GM12878 (cell line): Measurements from ENCODE around the gene BRSK2. TPM values are rescaled to one million over a fixed set of nuclear protein-coding genes. Genes with fewer than 3 reads are reported as not detected.

Experiments
- ATAC-seq: fragments of 200-7000 bp; cut with Tn5 transposase; 3 replicates; pipeline ENCODE4 v1.9.1; 2020; ENCODE audit warnings: mild to moderate bottlenecking, moderate library complexity
- BruUV-seq: library from RNA; stranded (reverse); fragments of 400-500 nt; replicated peaks from 2 replicates; lab custom pipeline; 2021; lab: Mats Ljungman, UMichigan
- CTCF ChIA-PET: fragments of 300-600 bp; sonication (Branson Sonifier 250); formaldehyde crosslinking; extraction: SDS; loops from one replicate; lab custom pipeline; 2021; ENCODE audit warnings: inconsistent platforms; lab: Yijun Ruan, JAX
- POLR2A ChIA-PET: fragments of 350-600 bp; formaldehyde crosslinking; extraction: SDS; loops from one replicate; lab custom pipeline; 2021; ENCODE audit warnings: inconsistent platforms; lab: Charles Lee
- RAD21 ChIA-PET: fragments of 300-600 bp; sonication (Branson Sonifier 250); formaldehyde crosslinking; loops from one replicate; lab custom pipeline; 2023; ENCODE audit warnings: antibody characterized with exemption; ENCODE audit not compliant: unreplicated experiment; lab: Charles Lee
- SMC1A ChIA-PET: fragments of 300-600 bp; sonication (Branson Sonifier 250); formaldehyde crosslinking; loops from one replicate; lab custom pipeline; 2023; ENCODE audit not compliant: unreplicated experiment, uncharacterized antibody; lab: Charles Lee
- DNase-seq: peaks from one replicate; pipeline ENCODE4 v3.0.0-alpha.2; 2011; ENCODE audit warnings: low read depth, low spot score
- FAIRE-seq: peaks from 3 replicates; lab custom pipeline; 2011; peaks lifted over from hg19 to GRCh38; lab: Jason Lieb, UNC
- H2AFZ ChIP-seq: 2 replicates; pipeline ENCODE4 v1.6.0; 2011; ENCODE audit warnings: low read depth, low read length, control low read depth; ENCODE audit not compliant: control insufficient read depth
- H3K27ac ChIP-seq: 2 replicates; pipeline ENCODE4 v1.5.1; 2011; ENCODE audit warnings: control low read depth; ENCODE audit not compliant: control insufficient read depth, insufficient read depth
- H3K27me3 ChIP-seq, 2 experiments: replicated peaks in 1 of 2; 2 replicates each; pipeline versions ENCODE4 v1.6.0 to v1.6.1; 2011; ENCODE audit warnings: low read length in 1 of 2; ENCODE audit not compliant: control insufficient read depth in 2 of 2, insufficient read depth in 2 of 2
- H3K36me3 ChIP-seq, 2 experiments: 2 replicates each; pipeline ENCODE4 v1.5.1; 2011; ENCODE audit warnings: low read length in 1 of 2; ENCODE audit not compliant: control insufficient read depth in 2 of 2, insufficient read depth in 2 of 2
- H3K4me1 ChIP-seq: 2 replicates; pipeline ENCODE4 v1.6.1; 2011; ENCODE audit warnings: mild to moderate bottlenecking, low read length, moderate library complexity, mixed read lengths; ENCODE audit not compliant: control insufficient read depth, insufficient read depth
- H3K4me2 ChIP-seq: 2 replicates; pipeline ENCODE4 v1.6.0; 2011; ENCODE audit warnings: control low read depth; ENCODE audit not compliant: control insufficient read depth, insufficient read depth
- H3K4me3 ChIP-seq: fragments of 200-600 bp; sonication (generic); 2 replicates; pipeline ENCODE4 v1.5.1; 2016
- H3K79me2 ChIP-seq: 2 replicates; pipeline ENCODE4 v1.6.0; 2011; ENCODE audit warnings: low read length; ENCODE audit not compliant: control insufficient read depth, insufficient read depth
- H3K9ac ChIP-seq: 2 replicates; pipeline ENCODE4 v1.8.0; 2011; ENCODE audit warnings: low read length, control low read depth, mixed read lengths; ENCODE audit not compliant: control insufficient read depth, insufficient read depth
- H3K9me3 ChIP-seq: replicated peaks from 3 replicates; pipeline ENCODE4 v1.5.1; 2011; ENCODE audit warnings: mild to moderate bottlenecking, low read length; ENCODE audit not compliant: control insufficient read depth, insufficient read depth
- H4K20me1 ChIP-seq: 2 replicates; pipeline ENCODE4 v1.6.0; 2011; ENCODE audit not compliant: control insufficient read depth, insufficient read depth
- BACH1 ChIP-seq: fragments of 450-650 bp; IDR thresholded peaks from 2 replicates; pipeline ENCODE4 v1.6.1; 2017; ENCODE audit warnings: mild to moderate bottlenecking, borderline replicate concordance
- DPF2 ChIP-seq: fragments of 450-650 bp; IDR thresholded peaks from 2 replicates; pipeline ENCODE4 v1.6.1; 2017; ENCODE audit warnings: mild to moderate bottlenecking
- ESRRA ChIP-seq: IDR thresholded peaks from 2 replicates; pipeline ENCODE4 v1.6.1; 2012; ENCODE audit warnings: mild to moderate bottlenecking, low read length, improper control_type of control experiment
- JUNB ChIP-seq: IDR thresholded peaks from 2 replicates; pipeline ENCODE4 v1.6.1; 2016; ENCODE audit warnings: antibody characterized with exemption, mild to moderate bottlenecking
- MXI1 ChIP-seq: fragments of 150-350 bp; IDR thresholded peaks from 2 replicates; pipeline ENCODE4 v1.6.1; 2011; ENCODE audit warnings: low read depth, mild to moderate bottlenecking, inconsistent platforms, low read length, improper control_type of control experiment
- NFYB ChIP-seq: IDR thresholded peaks from 2 replicates; pipeline ENCODE4 v1.6.1; 2011; ENCODE audit warnings: low read depth, mild to moderate bottlenecking, low read length, improper control_type of control experiment, moderate library complexity; ENCODE audit not compliant: insufficient read depth
- PAX8 ChIP-seq: fragments of 450-650 bp; IDR thresholded peaks from 2 replicates; pipeline ENCODE4 v1.6.1; 2017; ENCODE audit warnings: mild to moderate bottlenecking, moderate library complexity
- SMARCA5 ChIP-seq: fragments of 450-650 bp; IDR thresholded peaks from 2 replicates; pipeline ENCODE4 v1.6.1; 2017; ENCODE audit warnings: mild to moderate bottlenecking
- SUZ12 ChIP-seq: fragments of 200-600 bp; sonication (generic); IDR thresholded peaks from one replicate; pipeline ENCODE4 v1.6.1; 2018; ENCODE audit warnings: antibody characterized with exemption, mild to moderate bottlenecking; ENCODE audit not compliant: unreplicated experiment
- TCF7 ChIP-seq: IDR thresholded peaks from 2 replicates; pipeline ENCODE4 v1.6.1; 2014; ENCODE audit warnings: antibody characterized with exemption, borderline replicate concordance
- YBX1 ChIP-seq: fragments of 450-650 bp; IDR thresholded peaks from 2 replicates; pipeline ENCODE4 v1.6.1; 2016; ENCODE audit warnings: antibody characterized with exemption
- WGBS: methylation state at CpG from one replicate; pipeline ENCODE4 v1.1.6; 2016; ENCODE audit warnings: low lambda C conversion rate; ENCODE audit not compliant: insufficient replicate concordance, insufficient coverage; ENCODE audit errors: missing lambda C conversion rate; 5-methylcytosine and 5-hydroxymethylcytosine counted together
- in situ Hi-C: fragments of 300-500 bp; cut with MboI; formaldehyde crosslinking; loops from 9 replicates; pipeline ENCODE4 v1.14.3; 2018; ENCODE audit warnings: mixed read lengths
- intact Hi-C: fragments of 100-400 bp; cut with micrococcal nuclease; formaldehyde crosslinking; loops from one replicate; pipeline ENCODE4 v1.14.2; 2022; ENCODE audit not compliant: unreplicated experiment
- polyA plus RNA-seq, 11 experiments: library from polyadenylated mRNA; depleted of rRNA in 4 of 11; unstranded in 6 of 11; stranded (reverse) in 5 of 11; fragments of >200 nt; fragmentation: Nextera tagmentation in 4 of 11; fragmentation: Illumina TruSeq in 1 of 11; extraction: Ambion mirVana in 4 of 11; extraction: Trizol in 1 of 11; gene quantifications; 1 replicate in 1 of 11; 2 replicates in 10 of 11; pipeline versions ENCODE4 v1.2.1 to v1.2.3, GENCODE V29; 2011 to 2016; ENCODE audit warnings: inconsistent platforms in 2 of 11, missing spikeins in 2 of 11, low read depth in 1 of 11
- total RNA-seq, 4 experiments: library from RNA; depleted of rRNA in 3 of 4; stranded (reverse); fragments of >200 nt in 3 of 4; fragmentation: Illumina TruSeq in 1 of 4; extraction: Trizol in 1 of 4; gene quantifications; 2 replicates each; pipeline versions ENCODE4 v1.2.1 to v1.2.3, GENCODE V29; 2013 to 2021
- TF ChIP-seq, protein P1 (sequence below): fragments of 450-650 bp; formaldehyde crosslinking; IDR thresholded peaks from 2 replicates; pipeline ENCODE4 v1.5.0; 2022; ENCODE audit warnings: mild to moderate bottlenecking, missing genetic modification characterization
- TF ChIP-seq, protein P2 (sequence below): IDR thresholded peaks from 2 replicates; pipeline ENCODE4 v1.6.1; 2011; ENCODE audit warnings: borderline replicate concordance, low read depth, mild to moderate bottlenecking, moderate library complexity, mixed read lengths, low read length; ENCODE audit not compliant: insufficient read depth; ENCODE audit errors: extremely low read length
- TF ChIP-seq, protein P3 (sequence below): fragments of 150-350 bp; IDR thresholded peaks from 2 replicates; pipeline ENCODE4 v1.6.1; 2016; ENCODE audit warnings: low read depth, low read length
- TF ChIP-seq, protein P4 (sequence below): fragments of 450-650 bp; IDR thresholded peaks from 2 replicates; pipeline ENCODE4 v1.6.1; 2017; ENCODE audit warnings: antibody characterized with exemption, mild to moderate bottlenecking, moderate library complexity

BRSK2 gene
- total and polyA plus RNA-seq, 10 of the 15 experiments (the other 5 are each of a cell fraction or from before 2014, with no cell fraction given) = 0.13 TPM; not detected in 9

DNA sequence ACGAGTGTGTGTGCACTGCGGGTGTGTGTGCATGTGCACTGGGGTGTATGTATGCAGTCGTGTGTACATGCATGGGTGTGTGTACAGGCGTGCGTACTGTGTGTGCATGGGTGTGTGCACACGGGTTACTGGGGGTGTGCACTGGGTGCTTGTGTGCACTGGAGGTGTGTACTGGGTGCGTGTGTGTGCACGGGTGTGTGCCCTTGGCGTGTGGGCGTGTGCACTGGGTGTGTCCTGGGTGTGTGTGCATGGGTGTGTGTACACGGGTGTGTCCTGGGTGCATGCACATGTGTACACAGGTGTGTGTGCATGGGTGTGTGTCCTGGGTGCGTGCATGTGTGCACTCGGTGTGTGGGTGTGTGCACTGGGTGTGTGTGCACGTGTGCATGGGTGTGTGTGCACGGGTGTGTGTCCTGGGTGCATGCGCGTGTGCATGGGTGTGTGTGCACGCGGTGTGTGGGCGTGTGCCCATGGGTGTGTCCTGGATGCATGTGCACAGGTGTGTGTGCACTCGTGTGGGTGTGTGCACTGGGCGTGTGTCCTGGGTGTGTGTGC, 39.1 kb downstream of the BRSK2 start:
- no TSS peak for BruUV-seq
- TF ChIP-seq, protein P1, sequence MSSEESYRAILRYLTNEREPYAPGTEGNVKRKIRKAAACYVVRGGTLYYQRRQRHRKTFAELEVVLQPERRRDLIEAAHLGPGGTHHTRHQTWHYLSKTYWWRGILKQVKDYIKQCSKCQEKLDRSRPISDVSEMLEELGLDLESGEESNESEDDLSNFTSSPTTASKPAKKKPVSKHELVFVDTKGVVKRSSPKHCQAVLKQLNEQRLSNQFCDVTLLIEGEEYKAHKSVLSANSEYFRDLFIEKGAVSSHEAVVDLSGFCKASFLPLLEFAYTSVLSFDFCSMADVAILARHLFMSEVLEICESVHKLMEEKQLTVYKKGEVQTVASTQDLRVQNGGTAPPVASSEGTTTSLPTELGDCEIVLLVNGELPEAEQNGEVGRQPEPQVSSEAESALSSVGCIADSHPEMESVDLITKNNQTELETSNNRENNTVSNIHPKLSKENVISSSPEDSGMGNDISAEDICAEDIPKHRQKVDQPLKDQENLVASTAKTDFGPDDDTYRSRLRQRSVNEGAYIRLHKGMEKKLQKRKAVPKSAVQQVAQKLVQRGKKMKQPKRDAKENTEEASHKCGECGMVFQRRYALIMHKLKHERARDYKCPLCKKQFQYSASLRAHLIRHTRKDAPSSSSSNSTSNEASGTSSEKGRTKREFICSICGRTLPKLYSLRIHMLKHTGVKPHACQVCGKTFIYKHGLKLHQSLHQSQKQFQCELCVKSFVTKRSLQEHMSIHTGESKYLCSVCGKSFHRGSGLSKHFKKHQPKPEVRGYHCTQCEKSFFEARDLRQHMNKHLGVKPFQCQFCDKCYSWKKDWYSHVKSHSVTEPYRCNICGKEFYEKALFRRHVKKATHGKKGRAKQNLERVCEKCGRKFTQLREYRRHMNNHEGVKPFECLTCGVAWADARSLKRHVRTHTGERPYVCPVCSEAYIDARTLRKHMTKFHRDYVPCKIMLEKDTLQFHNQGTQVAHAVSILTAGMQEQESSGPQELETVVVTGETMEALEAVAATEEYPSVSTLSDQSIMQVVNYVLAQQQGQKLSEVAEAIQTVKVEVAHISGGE (CRISPR knock-in tag) = no peak
- TF ChIP-seq PAX8 (no peak), DPF2 (no peak), MXI1 (no peak), YBX1 (no peak), BACH1 (no peak), TCF7 (no peak), SMARCA5 (no peak), NFYB (no peak), SUZ12 (no peak), ESRRA (no peak), JUNB (no peak)
- TF ChIP-seq, protein P2, sequence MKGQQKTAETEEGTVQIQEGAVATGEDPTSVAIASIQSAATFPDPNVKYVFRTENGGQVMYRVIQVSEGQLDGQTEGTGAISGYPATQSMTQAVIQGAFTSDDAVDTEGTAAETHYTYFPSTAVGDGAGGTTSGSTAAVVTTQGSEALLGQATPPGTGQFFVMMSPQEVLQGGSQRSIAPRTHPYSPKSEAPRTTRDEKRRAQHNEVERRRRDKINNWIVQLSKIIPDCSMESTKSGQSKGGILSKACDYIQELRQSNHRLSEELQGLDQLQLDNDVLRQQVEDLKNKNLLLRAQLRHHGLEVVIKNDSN = no peak
- TF ChIP-seq, protein P3, sequence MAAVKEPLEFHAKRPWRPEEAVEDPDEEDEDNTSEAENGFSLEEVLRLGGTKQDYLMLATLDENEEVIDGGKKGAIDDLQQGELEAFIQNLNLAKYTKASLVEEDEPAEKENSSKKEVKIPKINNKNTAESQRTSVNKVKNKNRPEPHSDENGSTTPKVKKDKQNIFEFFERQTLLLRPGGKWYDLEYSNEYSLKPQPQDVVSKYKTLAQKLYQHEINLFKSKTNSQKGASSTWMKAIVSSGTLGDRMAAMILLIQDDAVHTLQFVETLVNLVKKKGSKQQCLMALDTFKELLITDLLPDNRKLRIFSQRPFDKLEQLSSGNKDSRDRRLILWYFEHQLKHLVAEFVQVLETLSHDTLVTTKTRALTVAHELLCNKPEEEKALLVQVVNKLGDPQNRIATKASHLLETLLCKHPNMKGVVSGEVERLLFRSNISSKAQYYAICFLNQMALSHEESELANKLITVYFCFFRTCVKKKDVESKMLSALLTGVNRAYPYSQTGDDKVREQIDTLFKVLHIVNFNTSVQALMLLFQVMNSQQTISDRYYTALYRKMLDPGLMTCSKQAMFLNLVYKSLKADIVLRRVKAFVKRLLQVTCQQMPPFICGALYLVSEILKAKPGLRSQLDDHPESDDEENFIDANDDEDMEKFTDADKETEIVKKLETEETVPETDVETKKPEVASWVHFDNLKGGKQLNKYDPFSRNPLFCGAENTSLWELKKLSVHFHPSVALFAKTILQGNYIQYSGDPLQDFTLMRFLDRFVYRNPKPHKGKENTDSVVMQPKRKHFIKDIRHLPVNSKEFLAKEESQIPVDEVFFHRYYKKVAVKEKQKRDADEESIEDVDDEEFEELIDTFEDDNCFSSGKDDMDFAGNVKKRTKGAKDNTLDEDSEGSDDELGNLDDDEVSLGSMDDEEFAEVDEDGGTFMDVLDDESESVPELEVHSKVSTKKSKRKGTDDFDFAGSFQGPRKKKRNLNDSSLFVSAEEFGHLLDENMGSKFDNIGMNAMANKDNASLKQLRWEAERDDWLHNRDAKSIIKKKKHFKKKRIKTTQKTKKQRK = no peak
- TF ChIP-seq, protein P4, sequence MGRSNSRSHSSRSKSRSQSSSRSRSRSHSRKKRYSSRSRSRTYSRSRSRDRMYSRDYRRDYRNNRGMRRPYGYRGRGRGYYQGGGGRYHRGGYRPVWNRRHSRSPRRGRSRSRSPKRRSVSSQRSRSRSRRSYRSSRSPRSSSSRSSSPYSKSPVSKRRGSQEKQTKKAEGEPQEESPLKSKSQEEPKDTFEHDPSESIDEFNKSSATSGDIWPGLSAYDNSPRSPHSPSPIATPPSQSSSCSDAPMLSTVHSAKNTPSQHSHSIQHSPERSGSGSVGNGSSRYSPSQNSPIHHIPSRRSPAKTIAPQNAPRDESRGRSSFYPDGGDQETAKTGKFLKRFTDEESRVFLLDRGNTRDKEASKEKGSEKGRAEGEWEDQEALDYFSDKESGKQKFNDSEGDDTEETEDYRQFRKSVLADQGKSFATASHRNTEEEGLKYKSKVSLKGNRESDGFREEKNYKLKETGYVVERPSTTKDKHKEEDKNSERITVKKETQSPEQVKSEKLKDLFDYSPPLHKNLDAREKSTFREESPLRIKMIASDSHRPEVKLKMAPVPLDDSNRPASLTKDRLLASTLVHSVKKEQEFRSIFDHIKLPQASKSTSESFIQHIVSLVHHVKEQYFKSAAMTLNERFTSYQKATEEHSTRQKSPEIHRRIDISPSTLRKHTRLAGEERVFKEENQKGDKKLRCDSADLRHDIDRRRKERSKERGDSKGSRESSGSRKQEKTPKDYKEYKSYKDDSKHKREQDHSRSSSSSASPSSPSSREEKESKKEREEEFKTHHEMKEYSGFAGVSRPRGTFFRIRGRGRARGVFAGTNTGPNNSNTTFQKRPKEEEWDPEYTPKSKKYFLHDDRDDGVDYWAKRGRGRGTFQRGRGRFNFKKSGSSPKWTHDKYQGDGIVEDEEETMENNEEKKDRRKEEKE = no peak

More for the DNA sequence above, 39.1 kb downstream of the BRSK2 start:
- intact Hi-C loops (no loop called here), in situ Hi-C loops (no loop called here)
- no peak for FAIRE-seq
- no peak for ATAC-seq
- H3K79me2 ChIP-seq = no peaks in the 10 kb centered on the region
- H3K4me2 ChIP-seq = no peak overlapping the region
- RAD21 ChIA-PET = no interaction called here
- no peaks in the 10 kb centered on the region for H3K4me1 ChIP-seq
- no peaks in the 10 kb centered on the region for H3K27me3 ChIP-seq
- no peaks in the 10 kb centered on the region; the same call in 2 of the 3 replicates for H3K9me3 ChIP-seq
- no peak overlapping the region for H2AFZ ChIP-seq
- H3K27ac ChIP-seq = no peak overlapping the region
- POLR2A ChIA-PET = no interaction called here
- no peaks in the 10 kb centered on the region for H3K36me3 ChIP-seq
- H3K4me3 ChIP-seq = no peak overlapping the region
- CTCF ChIA-PET = no interaction called here
- no peak overlapping the region for H3K9ac ChIP-seq
- 57% methylated on average over 18 of the region's 22 CpGs for WGBS
- no peaks in the 10 kb centered on the region for H4K20me1 ChIP-seq
- SMC1A ChIA-PET = no interaction called here
- DNase-seq = no peak
